ENCODE measurements around the gene SLC22A9.
"Not testable (repeated sequence)": the region's sequence is repeated elsewhere in the genome, so short reads cannot be mapped to it uniquely, and the experiment has no call there.

The SLC22A9 gene

DNA sequence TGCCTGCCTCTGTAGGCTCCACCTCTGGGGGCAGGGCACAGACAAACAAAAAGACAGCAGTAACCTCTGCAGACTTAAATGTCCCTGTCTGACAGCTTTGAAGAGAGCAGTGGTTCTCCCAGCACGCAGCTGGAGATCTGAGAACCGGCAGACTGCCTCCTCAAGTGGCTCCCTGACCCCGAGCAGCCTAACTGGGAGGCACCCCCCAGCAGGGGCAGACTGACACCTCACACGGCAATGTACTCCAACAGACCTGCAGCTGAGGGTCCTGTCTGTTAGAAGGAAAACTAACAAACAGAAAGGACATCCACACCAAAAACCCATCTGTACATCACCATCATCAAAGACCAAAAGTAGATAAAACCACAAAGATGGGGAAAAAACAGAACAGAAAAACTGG is 66.2 kb downstream of the SLC22A9 start:
- H3K4me3 ChIP-seq: not testable (repeated sequence)

DNA sequence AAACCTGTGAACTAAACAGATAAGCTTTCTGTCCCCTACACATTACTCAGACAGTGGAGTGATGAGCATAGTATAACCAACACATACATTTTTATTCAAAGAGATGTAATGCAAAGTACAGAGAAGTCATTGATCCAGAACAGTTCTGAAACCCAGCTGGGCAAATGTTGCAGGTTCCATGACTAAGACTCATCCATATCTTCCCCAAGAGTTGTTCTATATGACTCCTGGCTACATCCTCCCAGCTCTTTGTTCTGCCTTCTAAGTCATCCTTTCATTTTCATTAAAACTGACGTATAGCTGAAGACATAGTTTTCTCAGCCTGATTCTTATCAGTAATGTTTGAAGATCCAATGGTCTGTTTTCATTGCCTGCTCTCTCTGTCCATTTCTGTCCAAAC is 74.1 kb downstream of the SLC22A9 start:
- no peak overlapping the region for H3K27ac ChIP-seq
- H3K4me3 ChIP-seq: no peak overlapping the region

More for the DNA sequence above, 66.2 kb downstream of the SLC22A9 start:
- H3K27ac ChIP-seq: not testable (repeated sequence)

DNA sequence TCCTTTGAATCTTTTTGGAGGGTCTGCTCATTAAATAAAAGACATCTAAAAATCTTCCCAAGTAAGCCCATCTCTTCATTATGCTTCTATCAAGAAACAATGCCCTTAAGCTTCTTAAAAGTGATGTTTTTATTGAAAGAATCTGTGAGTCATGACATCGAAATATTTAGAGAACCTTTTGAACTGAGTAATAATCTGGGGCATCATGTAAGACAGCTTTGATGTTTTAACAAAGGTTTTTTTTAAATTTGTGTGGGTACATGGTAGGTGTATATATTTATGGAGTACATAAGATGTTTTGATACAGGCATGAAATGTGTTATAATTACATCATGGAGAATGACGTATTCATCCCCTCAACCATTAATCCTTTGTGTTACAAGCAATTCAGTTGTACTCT is 74.6 kb downstream of the SLC22A9 start:
- Histone ChIP-seq H3K27ac (no peak overlapping the region), H3K4me3 (no peak overlapping the region)

DNA sequence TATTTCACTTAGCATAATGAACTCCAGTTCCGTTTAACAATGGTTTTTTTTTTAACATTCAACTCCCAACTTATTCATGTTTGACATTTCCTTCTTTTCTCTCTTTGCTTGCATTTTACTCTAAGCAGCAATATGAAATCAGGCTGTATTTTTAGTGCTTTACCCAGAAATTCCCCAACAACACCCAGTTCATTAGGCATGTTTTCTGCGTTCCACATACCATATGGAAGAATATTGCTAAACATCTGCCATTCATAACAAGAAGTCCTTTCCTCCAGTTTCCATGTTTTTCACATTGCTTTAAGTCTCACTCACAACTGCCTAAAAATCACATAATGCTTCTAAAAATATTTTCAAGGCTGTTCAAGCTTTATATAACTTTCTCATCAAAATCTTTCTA is 75.5 kb downstream of the SLC22A9 start:
- H3K4me3 ChIP-seq: no peak overlapping the region
- H3K27ac ChIP-seq: no peak overlapping the region

DNA sequence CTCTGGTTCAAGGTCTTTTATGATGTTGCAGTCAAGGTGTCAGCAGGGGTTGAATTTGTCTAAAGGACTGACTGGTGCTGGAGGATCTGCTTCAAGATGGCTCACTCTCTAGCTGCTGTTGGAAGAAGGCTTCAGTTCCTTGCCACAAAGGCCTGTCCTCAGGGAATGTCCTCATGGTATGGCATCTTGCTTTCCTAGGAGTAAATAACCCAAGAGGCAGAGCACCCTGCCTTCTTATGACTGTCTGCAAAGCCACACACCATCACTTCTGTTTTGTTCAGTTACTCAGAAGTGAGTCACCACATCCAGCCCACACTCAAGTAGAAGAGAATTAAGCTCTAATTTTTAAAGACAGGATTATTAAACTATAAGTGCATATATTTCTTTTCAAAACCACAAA is 76.1 kb downstream of the SLC22A9 start:
- Histone ChIP-seq H3K27ac (no peak overlapping the region), H3K4me3 (no peak overlapping the region)

DNA sequence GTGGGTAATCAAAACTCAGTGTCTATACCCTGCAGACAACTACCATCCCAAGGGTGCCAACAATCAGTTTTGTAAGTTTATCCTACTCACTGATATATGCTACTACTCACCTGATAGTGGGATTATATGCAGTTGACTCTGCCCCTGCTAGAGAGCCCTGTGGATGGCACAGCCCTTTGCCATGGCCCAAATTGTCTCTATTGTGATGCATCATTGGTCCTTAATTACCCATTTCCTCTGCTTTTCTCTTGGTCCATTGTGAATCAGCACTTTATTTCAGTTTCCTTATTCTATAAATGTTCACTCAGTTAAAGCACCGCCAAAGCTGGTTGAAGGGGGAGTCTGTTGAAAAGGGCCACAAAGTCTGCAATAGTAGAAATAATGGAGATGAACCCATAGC is 79.1 kb downstream of the SLC22A9 start:
- Histone ChIP-seq H3K27ac (no peak overlapping the region), H3K4me3 (no peak overlapping the region)

DNA sequence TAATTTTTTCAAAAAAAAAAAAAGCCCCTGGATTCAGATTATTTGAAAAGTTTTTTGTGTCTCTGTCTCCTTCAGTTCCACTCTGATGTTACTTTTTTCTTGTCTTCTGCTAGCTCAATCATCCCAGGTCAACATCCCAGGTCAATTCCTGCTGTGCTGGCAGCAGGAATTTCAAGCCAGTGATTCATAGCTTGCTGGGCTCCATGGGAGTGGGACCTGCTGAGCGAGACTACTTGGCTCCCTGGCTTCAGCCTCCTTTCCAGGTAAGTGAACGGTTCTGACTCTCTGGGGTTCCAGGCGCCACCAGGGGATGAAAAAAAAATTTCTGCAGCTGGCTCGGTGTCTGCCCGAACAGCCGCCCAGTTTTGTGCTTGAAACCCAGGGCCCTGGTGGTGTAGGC is 90.0 kb downstream of the SLC22A9 start:
- Histone ChIP-seq H3K4me3 (no peak overlapping the region), H3K27ac (no peak overlapping the region)

Measured in skin epidermis (tissue), 12 donors.